ENCODE results near the gene LDB2. TPM values are rescaled to one million over a fixed set of nuclear protein-coding genes. Genes with fewer than 3 reads are reported as not detected.

LDB2 gene
- total RNA-seq, 1 donor from 2014 or later: not detected

- DNase-seq (ENCODE audit: low read depth): no peak
Measured at GRCh38 chr4:16726368-16727050, 171.9 kb downstream of the LDB2 start.

DNA sequence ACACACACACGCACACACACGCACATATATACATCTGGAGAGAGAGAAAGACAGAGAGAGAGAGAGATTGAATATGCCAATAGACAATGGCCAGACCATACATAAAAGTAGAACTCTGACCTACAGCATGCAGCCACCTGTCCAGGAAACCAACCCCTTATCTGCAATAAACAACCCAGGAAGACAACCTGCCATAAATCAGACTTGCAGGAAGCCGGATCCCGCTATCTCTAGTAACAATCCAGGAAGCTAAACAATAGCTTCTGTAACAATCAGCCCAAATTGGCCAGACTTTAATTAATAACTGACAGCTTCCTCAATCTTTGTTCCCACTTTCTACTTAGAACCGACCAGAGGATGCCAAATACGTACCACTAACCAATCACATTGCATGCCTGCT lies 173.2 kb downstream of the LDB2 start:
- DNase-seq (ENCODE audit: low read depth): no peak

DNA sequence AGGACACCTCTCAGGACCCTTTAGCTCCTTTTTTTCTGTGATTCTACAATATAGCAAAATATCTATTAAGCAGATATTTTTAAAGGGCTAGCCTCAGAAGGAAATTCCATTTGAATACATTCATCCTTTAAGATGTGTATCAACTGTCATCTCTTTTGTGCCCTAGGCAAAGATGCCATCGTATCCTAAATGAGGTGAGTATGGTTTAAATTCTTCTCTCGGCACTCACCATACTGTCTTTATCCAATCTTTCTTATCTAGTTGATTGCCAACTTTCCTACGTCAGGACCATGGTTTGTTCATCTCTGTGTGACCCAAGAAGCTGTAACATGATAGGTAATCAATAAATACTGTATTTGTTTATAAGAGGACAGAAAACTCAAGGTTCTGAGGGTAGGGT lies 176.0 kb downstream of the LDB2 start:
- no peak for DNase-seq (ENCODE audit: low read depth)

- DNase-seq (ENCODE audit: low read depth): no peak
Measured at GRCh38 chr4:16721613-16722291, 176.7 kb downstream of the LDB2 start.

DNA sequence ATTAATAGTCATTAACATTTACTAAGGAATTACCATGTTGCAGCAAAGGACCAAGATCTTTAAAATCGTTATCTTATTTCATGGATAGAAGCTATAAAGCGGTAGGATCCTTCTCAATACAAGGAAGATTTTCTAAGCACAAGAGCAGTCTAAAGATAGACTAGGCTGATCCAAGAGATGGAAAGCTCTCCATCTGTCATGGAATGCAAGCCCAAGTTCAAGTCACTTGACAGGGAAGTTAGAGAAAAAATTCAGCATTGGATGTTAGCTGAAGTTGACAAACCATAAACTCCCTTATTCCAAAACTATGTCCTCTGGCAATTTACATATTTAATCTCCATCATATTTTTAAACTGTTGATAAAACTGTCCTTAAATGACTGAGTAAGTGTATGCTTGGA lies 177.7 kb downstream of the LDB2 start:
- no peak for DNase-seq (ENCODE audit: low read depth)

DNA sequence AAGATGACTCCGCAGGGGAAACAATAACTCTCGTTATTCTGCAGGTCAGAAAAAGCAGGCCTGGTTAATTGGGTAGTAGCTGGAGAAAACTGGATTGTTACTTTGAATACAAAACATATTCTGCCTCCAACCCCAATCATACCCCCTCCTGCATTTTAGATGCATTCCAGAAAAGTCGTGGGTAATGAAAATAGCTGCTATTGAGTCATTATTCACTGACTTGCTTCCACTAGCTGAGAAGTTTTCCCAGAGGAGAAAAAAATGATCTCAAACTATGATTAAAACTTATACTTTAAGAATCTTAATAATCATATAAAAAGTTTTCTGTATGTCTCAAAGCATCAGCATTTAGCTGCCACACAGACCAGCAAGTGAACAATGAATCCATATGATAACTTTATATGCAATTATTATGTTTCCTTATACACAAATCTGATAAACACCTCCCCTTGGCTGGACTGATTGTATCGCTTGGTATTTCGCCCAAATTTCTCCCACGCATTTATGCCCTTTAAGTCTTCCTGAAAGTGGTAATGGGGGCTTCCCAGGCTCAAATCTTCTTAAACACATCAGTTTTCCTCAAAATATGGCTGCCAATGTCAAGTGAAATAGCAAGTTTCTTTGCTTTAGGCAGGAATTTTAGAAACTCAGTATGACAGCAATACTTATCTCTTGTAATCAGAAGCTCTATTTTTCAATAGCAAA lies 181.0 kb downstream of the LDB2 start:
- DNase-seq (ENCODE audit: low read depth): no peak

DNA sequence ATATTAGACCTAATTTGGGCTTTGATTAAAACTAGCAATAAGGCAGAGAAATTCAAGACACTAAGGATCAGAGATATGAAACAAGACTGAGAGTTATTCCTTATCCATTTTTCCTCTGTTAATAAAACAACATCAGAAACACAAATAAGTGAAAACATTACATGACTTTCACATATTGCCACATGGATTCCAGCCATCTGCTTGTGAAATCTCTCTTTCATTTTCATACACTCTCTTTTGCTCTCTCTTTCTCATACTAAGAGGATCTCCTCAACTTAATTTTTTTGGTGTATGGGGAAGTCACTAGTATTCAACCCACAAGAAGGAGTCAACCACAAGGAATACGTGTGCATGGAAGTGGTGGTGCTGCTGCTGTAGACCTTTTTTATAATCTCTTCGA lies 183.0 kb downstream of the LDB2 start:
- DNase-seq (ENCODE audit: low read depth): no peak

- DNase-seq (ENCODE audit: low read depth): no peak
Measured at GRCh38 chr4:16714191-16714590, 184.3 kb downstream of the LDB2 start.

GRCh38 chr4:16713696-16714095 lies 184.7 kb downstream of the LDB2 start:
- DNase-seq (ENCODE audit: low read depth): no peak

DNA sequence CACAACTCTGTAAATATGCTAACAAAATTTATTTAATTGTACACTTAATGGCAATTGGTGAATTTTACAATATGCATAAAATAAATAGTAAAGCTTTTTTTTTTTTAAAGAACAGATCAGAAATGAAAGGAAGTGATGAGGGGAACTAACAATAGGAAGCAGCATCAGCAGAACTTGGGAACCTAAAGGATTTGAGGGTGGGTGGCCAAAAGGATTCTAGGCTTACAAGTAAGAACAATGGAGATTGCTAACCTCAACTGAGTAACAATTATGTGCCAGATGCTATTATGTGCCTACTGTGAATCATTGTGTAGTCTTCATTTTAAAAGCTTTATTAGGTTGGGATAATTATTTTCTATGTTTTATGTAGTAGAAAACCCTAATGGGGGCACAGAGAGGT lies 185.2 kb downstream of the LDB2 start:
- DNase-seq (ENCODE audit: low read depth): no peak

GRCh38 chr4:16710198-16710597 lies 188.2 kb downstream of the LDB2 start:
- DNase-seq (ENCODE audit: low read depth): no peak

- DNase-seq (ENCODE audit: low read depth): no peak
Measured at GRCh38 chr4:16707874-16708273, 190.6 kb downstream of the LDB2 start.

DNA sequence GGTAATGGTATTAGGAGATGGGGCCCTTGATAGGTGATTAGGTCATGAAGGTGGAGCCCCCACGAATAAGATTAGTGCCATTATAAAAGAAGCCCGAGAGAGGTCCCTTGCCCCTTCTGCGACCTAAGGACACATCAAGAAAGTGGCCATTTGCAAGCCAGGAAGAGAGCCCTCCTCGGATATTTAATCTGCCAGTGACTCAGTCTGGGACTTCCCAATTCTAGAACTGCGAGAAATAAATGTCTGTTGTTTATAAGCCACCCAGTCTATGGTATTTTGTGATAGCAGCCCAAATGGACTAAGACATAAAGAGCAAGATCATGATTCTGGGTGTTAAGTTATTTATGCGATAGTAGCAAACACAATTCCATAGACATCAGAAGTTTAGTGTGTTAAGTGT lies 192.2 kb downstream of the LDB2 start:
- DNase-seq (ENCODE audit: low read depth): no peak

DNA sequence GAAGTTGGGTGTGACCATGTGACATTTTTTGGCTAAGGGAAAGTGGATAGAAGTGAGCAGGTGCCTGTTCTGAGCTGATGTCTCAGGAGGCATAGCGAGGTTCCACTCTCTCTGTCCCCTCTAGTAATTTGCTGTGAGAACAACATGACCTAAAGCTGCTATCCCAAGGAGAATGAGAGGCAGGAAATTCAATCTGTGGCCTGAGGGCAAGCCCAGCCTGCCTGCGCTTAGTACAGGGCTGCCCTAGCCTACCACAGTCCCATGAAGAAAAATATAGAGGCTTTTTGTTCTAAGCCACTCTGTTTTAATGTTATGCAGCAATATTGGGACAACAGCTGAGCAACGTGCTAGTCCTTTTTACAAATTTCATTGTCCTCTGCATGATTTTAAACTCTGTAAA lies 193.1 kb downstream of the LDB2 start:
- DNase-seq (ENCODE audit: low read depth): no peak

DNA sequence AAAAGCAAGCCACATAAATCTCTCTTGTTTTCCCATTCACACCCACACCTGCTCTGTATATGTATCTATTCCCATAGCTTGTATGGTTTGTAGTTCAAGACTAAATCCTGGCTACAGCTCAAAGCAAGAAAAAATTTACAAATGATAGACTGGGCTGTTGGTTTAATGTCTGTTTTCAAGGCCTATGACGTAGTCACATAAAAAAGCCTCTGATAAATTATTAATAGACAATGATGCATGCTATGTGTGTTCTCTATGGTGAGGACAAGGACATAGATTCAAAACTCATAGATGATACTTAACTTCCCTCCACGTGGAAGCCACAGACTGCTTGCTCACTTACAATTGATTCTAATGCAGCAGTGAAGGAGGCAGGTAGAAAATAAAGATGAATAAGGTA lies 194.0 kb downstream of the LDB2 start:
- DNase-seq (ENCODE audit: low read depth): no peak

DNA sequence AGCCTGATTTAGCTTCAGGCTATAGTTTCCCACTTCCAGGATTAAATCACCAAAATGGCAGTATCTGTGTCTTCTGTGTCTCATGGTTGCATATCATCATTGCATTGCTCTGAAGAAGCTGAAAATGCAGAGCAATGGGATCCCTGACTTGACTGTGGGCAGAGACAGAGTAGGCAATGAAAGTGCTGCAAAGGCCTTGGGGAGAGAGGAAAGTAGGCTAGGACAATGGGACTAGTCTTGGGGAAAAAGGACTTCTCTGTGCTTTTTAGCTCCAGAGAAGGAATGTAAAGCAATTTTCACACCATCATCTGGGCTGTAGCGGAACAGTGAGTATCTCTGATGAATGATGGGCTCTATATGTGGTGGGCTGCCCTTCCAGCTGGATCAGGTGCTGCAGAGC lies 202.5 kb downstream of the LDB2 start:
- no peak for DNase-seq (ENCODE audit: low read depth)

DNA sequence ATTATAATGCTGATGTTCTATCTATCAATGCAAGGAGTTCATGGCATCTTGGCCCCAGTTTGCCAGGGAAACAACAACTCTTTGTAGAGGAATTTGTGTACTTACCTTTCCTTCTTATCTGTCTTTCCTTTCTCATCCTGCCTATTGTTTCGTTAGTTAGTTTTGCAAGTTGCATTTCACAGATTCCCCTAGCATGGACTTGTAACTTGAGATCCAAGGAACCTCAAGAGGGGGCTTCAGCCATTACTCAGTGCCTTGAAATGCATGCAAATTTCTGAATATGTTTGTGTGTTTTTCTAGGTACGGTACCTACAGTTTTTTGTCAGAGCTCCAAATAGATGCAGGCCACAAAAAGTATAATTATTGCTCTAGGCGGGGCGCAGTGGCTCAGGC lies 203.6 kb downstream of the LDB2 start:
- no peak for DNase-seq (ENCODE audit: low read depth)

GRCh38 chr4:16694173-16694883 lies 204.1 kb downstream of the LDB2 start:
- DNase-seq (ENCODE audit: low read depth): no peak

DNA sequence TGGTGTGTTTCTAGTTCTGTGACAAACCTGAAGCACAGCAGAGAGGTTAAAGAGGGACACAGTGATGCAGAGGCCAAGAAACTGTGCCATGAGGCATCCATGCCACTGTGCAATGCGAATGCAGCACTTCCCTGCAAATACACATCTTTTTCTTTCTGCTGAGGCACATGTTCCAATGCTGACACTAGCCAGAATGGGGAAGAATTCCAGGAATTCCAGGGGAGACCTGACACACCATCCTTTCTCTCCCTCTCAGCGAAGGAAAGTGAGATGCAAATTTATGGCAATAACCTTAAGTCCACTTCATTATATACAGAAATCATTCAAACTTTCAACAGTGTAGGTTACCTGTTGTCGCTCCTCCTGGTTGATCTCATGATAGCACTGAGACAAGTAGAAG lies 204.8 kb downstream of the LDB2 start:
- no peak for DNase-seq (ENCODE audit: low read depth)

GRCh38 chr4:16692961-16693506 lies 205.4 kb downstream of the LDB2 start:
- DNase-seq (ENCODE audit: low read depth): no peak

GRCh38 chr4:16692524-16692923 lies 205.9 kb downstream of the LDB2 start:
- no peak for DNase-seq (ENCODE audit: low read depth)

DNA sequence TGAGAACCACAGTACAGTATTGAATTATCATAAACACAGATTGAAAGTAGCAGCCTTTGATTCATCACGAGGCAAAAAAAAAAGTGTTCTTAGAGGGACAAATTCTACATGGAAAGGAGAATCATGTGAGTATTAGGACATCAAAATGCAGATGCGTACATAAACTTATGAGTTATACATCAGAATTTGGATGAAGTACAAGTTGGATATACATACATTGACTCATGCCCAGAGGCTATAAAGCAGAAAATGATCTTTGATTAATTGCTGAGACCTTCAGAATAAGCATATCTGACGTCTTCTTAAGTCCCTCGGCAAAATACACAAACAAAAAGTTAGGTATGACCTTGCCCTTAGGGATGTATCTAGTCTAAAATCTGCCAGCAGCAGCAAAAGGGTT lies 206.4 kb downstream of the LDB2 start:
- DNase-seq (ENCODE audit: low read depth): no peak

Measured in myocyte (in vitro differentiated cells).